GM23338 (cell line): ENCODE data around the gene TP53I13. TPM values are rescaled to one million over a fixed set of nuclear protein-coding genes. Genes with fewer than 3 reads are reported as not detected.

Experiments used
- ATAC-seq: fragments of 200-7000 bp; cut with Tn5 transposase; 3 replicates; pipeline ENCODE4 v1.9.1; 2020
- DNase-seq: peaks from one replicate; pipeline ENCODE4 v3.0.0-alpha.2; 2015; ENCODE audit warnings: low spot score
- H2AFZ ChIP-seq: fragments of 200-600 bp; sonication (generic); 2 replicates; pipeline ENCODE4 v1.8.0; 2016; ENCODE audit warnings: antibody characterized with exemption, mild to moderate bottlenecking, moderate library complexity
- H3F3A ChIP-seq: fragments of 200-600 bp; sonication (generic); replicated peaks from 2 replicates; pipeline ENCODE4 v1.8.0; 2017; ENCODE audit warnings: antibody characterized with exemption, mixed run types, low read depth
- H3K27ac ChIP-seq: fragments of 200-600 bp; sonication (generic); 2 replicates; pipeline ENCODE4 v1.6.1; 2016; ENCODE audit warnings: low read depth
- H3K27me3 ChIP-seq: fragments of 200-600 bp; sonication (generic); 2 replicates; pipeline ENCODE4 v1.8.0; 2016; ENCODE audit warnings: mild to moderate bottlenecking, mixed run types, moderate library complexity; ENCODE audit not compliant: insufficient read depth
- H3K36me3 ChIP-seq: fragments of 200-600 bp; sonication (generic); 2 replicates; pipeline ENCODE4 v1.8.0; 2016; ENCODE audit warnings: mild to moderate bottlenecking; ENCODE audit not compliant: insufficient read depth
- H3K4me1 ChIP-seq: fragments of 200-600 bp; sonication (generic); 2 replicates; pipeline ENCODE4 v1.8.0; 2016; ENCODE audit warnings: mild to moderate bottlenecking, moderate library complexity; ENCODE audit not compliant: insufficient read depth
- H3K4me2 ChIP-seq: fragments of 200-600 bp; sonication (generic); 2 replicates; pipeline ENCODE4 v1.7.1; 2017; ENCODE audit warnings: mixed run types
- H3K4me3 ChIP-seq: fragments of 200-600 bp; sonication (generic); 2 replicates; pipeline ENCODE4 v1.6.1; 2016; ENCODE audit warnings: mixed run types
- H3K79me2 ChIP-seq: fragments of 200-600 bp; sonication (generic); replicated peaks from 2 replicates; pipeline ENCODE4 v1.8.0; 2017; ENCODE audit warnings: mild to moderate bottlenecking; ENCODE audit not compliant: insufficient read depth
- H3K9me2 ChIP-seq: fragments of 200-600 bp; sonication (generic); 2 replicates; pipeline ENCODE4 v1.8.0; 2017; ENCODE audit not compliant: insufficient read depth
- H4K20me1 ChIP-seq: fragments of 200-600 bp; sonication (generic); replicated peaks from 2 replicates; pipeline ENCODE4 v1.8.0; 2017; ENCODE audit warnings: mild to moderate bottlenecking; ENCODE audit not compliant: insufficient read depth
- H3K27ac Mint-ChIP-seq: 2 replicates; pipeline ENCODE4 v1.8.0; 2020; ENCODE audit warnings: inconsistent platforms, mild to moderate bottlenecking, moderate library complexity, mixed read lengths
- H3K27me3 Mint-ChIP-seq: 3 replicates; pipeline ENCODE4 v1.8.0; 2022; ENCODE audit warnings: low read depth, mild to moderate bottlenecking, moderate library complexity, mixed read lengths, inconsistent platforms; ENCODE audit not compliant: insufficient read depth, poor library complexity
- H3K36me3 Mint-ChIP-seq: 3 replicates; pipeline ENCODE4 v1.8.0; 2021; ENCODE audit warnings: low read depth, mild to moderate bottlenecking, inconsistent platforms, moderate library complexity, mixed read lengths
- H3K4me1 Mint-ChIP-seq: 3 replicates; pipeline ENCODE4 v1.8.0; 2020; ENCODE audit warnings: mild to moderate bottlenecking, inconsistent platforms, mixed read lengths
- H3K4me3 Mint-ChIP-seq: 3 replicates; pipeline ENCODE4 v1.8.0; 2021; ENCODE audit warnings: moderate library complexity, mild to moderate bottlenecking, inconsistent platforms, mixed read lengths
- H3K9me3 Mint-ChIP-seq: 3 replicates; pipeline ENCODE4 v1.8.0; 2020; ENCODE audit warnings: moderate library complexity, mild to moderate bottlenecking, inconsistent platforms, mixed read lengths
- CREB1 ChIP-seq: fragments of 250-450 bp; sonication (Bioruptor Pico); IDR thresholded peaks from 2 replicates; pipeline ENCODE4 v1.5.0; 2020; ENCODE audit warnings: low read depth, mild to moderate bottlenecking, moderate library complexity
- ETS1 ChIP-seq: IDR thresholded peaks from 2 replicates; pipeline ENCODE4 v1.6.1; 2016; ENCODE audit warnings: antibody characterized with exemption
- EZH2 ChIP-seq: fragments of 200-600 bp; sonication (generic); IDR thresholded peaks from one replicate; pipeline ENCODE4 v1.8.0; 2017; ENCODE audit warnings: antibody characterized with exemption, mild to moderate bottlenecking, low read depth; ENCODE audit not compliant: unreplicated experiment
- EZH2phosphoT487 ChIP-seq: fragments of 200-600 bp; sonication (generic); IDR thresholded peaks from one replicate; pipeline ENCODE4 v1.8.1; 2018; ENCODE audit warnings: antibody characterized with exemption; ENCODE audit not compliant: unreplicated experiment
- JUNB ChIP-seq: IDR thresholded peaks from one replicate; pipeline ENCODE4 v1.6.1; 2016; ENCODE audit warnings: antibody characterized with exemption; ENCODE audit not compliant: unreplicated experiment
- POLR2AphosphoS5 ChIP-seq: IDR thresholded peaks from 2 replicates; pipeline ENCODE4 v1.6.1; 2016; ENCODE audit warnings: antibody characterized with exemption, low read depth
- STAT1 ChIP-seq: IDR thresholded peaks from one replicate; pipeline ENCODE4 v1.6.1; 2016; ENCODE audit warnings: antibody characterized with exemption; ENCODE audit not compliant: unreplicated experiment
- ZNF462 ChIP-seq: fragments of 250-450 bp; sonication (Bioruptor Pico); IDR thresholded peaks from 2 replicates; pipeline ENCODE4 v1.5.0; 2020; ENCODE audit warnings: mild to moderate bottlenecking, moderate library complexity
- polyA plus RNA-seq: library from polyadenylated mRNA; unstranded; fragments of >200 nt; fragmentation: Nextera tagmentation; extraction: Ambion mirVana; gene quantifications from 2 replicates; pipeline ENCODE4 v1.2.1, GENCODE V29; 2016
- total RNA-seq: library from RNA; depleted of rRNA; stranded (reverse); fragments of >200 nt; shearing (Covaris generic); gene quantifications from 2 replicates; pipeline ENCODE4 v1.2.3, GENCODE V29; 2014
- TF ChIP-seq, protein P1 (sequence below), 2 experiments: fragments of 200-600 bp in 1 of 2; sonication (generic) in 1 of 2; conservative IDR thresholded peaks; 2 replicates each; pipeline versions ENCODE4 v1.5.1 to v1.6.1; 2016 to 2017; ENCODE audit warnings: antibody characterized with exemption in 2 of 2, low read depth in 2 of 2, mild to moderate bottlenecking in 2 of 2, moderate library complexity in 1 of 2

The TP53I13 gene
- total and polyA plus RNA-seq, 2 experiments from 2014 or later: 21.0 to 38.9 TPM

- Mint-ChIP-seq H3K27me3 (peaks cover 14% of the 10 kb centered on the region), H3K4me3 (peak overlapping the region; percentile 30; the same call in 1 of the 3 replicates), H3K9me3 (no peaks in the 10 kb centered on the region), H3K27ac (peak overlapping the region; percentile 52), H3K36me3 (peaks cover 24% of the 10 kb centered on the region), H3K4me1 (peaks cover 39% of the 10 kb centered on the region)
- Histone ChIP-seq H4K20me1 (peaks cover 17% of the 10 kb centered on the region), H3F3A (peaks cover 12% of the 10 kb centered on the region; the same call in 1 of the 2 replicates), H3K79me2 (peaks cover 44% of the 10 kb centered on the region), H2AFZ (no peak overlapping the region), H3K36me3 (no peaks in the 10 kb centered on the region), H3K9me2 (no peaks in the 10 kb centered on the region), H3K27me3 (no peaks in the 10 kb centered on the region), H3K4me2 (peak overlapping the region; percentile 69), H3K27ac (peak overlapping the region; percentile 72; the same call in 1 of the 2 replicates), H3K4me1 (peaks cover 32% of the 10 kb centered on the region), H3K4me3 (peak overlapping the region; percentile 24; the same call in 1 of the 2 replicates)
- DNase-seq (peak; percentile 26), ATAC-seq (peak; percentile 7)
- TF ChIP-seq STAT1: no peak
- no peak for TF ChIP-seq JUNB
- TF ChIP-seq EZH2phosphoT487: no peak
- TF ChIP-seq, protein P1, sequence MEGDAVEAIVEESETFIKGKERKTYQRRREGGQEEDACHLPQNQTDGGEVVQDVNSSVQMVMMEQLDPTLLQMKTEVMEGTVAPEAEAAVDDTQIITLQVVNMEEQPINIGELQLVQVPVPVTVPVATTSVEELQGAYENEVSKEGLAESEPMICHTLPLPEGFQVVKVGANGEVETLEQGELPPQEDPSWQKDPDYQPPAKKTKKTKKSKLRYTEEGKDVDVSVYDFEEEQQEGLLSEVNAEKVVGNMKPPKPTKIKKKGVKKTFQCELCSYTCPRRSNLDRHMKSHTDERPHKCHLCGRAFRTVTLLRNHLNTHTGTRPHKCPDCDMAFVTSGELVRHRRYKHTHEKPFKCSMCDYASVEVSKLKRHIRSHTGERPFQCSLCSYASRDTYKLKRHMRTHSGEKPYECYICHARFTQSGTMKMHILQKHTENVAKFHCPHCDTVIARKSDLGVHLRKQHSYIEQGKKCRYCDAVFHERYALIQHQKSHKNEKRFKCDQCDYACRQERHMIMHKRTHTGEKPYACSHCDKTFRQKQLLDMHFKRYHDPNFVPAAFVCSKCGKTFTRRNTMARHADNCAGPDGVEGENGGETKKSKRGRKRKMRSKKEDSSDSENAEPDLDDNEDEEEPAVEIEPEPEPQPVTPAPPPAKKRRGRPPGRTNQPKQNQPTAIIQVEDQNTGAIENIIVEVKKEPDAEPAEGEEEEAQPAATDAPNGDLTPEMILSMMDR (conservative IDR thresholded peaks at IDR 0.05; ENCODE audit: low read depth in 2 of 2): no peak
- no peak for TF ChIP-seq CREB1 (CRISPR knock-in tag)
- no peak for TF ChIP-seq ETS1
- TF ChIP-seq EZH2: no peak
- no peak for TF ChIP-seq ZNF462 (CRISPR knock-in tag)
- TF ChIP-seq POLR2AphosphoS5: no peak
Observed at GRCh38 chr17:29584452-29585079, 16.1 kb downstream of the TP53I13 start.
